ENCODE results near the gene RNU7-1. TPM values are rescaled to one million over a fixed set of nuclear protein-coding genes. Genes with fewer than 3 reads are reported as not detected.

RNU7-1 gene
- total and polyA plus RNA-seq, 10 of the 15 experiments (the other 5 are each of a cell fraction or from before 2014, with no cell fraction given) = not detected

GRCh38 chr12:6956021-6956727 is 12.6 kb downstream of the RNU7-1 start (continued):
- TF ChIP-seq, protein P1, sequence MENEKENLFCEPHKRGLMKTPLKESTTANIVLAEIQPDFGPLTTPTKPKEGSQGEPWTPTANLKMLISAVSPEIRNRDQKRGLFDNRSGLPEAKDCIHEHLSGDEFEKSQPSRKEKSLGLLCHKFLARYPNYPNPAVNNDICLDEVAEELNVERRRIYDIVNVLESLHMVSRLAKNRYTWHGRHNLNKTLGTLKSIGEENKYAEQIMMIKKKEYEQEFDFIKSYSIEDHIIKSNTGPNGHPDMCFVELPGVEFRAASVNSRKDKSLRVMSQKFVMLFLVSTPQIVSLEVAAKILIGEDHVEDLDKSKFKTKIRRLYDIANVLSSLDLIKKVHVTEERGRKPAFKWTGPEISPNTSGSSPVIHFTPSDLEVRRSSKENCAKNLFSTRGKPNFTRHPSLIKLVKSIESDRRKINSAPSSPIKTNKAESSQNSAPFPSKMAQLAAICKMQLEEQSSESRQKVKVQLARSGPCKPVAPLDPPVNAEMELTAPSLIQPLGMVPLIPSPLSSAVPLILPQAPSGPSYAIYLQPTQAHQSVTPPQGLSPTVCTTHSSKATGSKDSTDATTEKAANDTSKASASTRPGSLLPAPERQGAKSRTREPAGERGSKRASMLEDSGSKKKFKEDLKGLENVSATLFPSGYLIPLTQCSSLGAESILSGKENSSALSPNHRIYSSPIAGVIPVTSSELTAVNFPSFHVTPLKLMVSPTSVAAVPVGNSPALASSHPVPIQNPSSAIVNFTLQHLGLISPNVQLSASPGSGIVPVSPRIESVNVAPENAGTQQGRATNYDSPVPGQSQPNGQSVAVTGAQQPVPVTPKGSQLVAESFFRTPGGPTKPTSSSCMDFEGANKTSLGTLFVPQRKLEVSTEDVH (IDR thresholded peaks at IDR 0.05; ENCODE audit: low read depth, partially characterized antibody) = no peak
- TF ChIP-seq JUNB (IDR thresholded peaks at IDR 0.05) (no peak), PAX8 (IDR thresholded peaks at IDR 0.05) (no peak), ETV6 (conservative IDR thresholded peaks at IDR 0.05 in 1 of 2, IDR thresholded peaks at IDR 0.05 in 1 of 2; ENCODE audit: borderline replicate concordance in 1 of 2, low read depth in 1 of 2) (no peak), EGR1 (IDR thresholded peaks at IDR 0.05; ENCODE audit: borderline replicate concordance in 1 of 2, low read depth in 2 of 2, low read length in 2 of 2) (0 out of 3 replicates have a peak, but pooled peaks of 1 of the 2 experiments have one; percentile 37), NBN (IDR thresholded peaks at IDR 0.05) (no peak; the same call in 1 of the 2 replicates), FOXM1 (IDR thresholded peaks at IDR 0.05; ENCODE audit: low read depth, low read length) (no peak), SUZ12 (IDR thresholded peaks at IDR 0.05; ENCODE audit: unreplicated experiment) (no peak), RFX5 (IDR thresholded peaks at IDR 0.05; ENCODE audit: low read depth, low read length) (no peak), TAF1 (IDR thresholded peaks at IDR 0.05; ENCODE audit: borderline replicate concordance, low read depth, low read length) (no peak), NRF1 (conservative IDR thresholded peaks at IDR 0.05; ENCODE audit: low read depth, low read length) (no peak), ATF2 (IDR thresholded peaks at IDR 0.05; ENCODE audit: low read length) (no peak), MYC (IDR thresholded peaks at IDR 0.05; ENCODE audit: insufficient read depth, insufficient read length, insufficient replicate concordance, low read length, severe bottlenecking) (no peak), CBX3 (IDR thresholded peaks at IDR 0.05; ENCODE audit: borderline replicate concordance, low read depth) (no peak), SMAD5 (IDR thresholded peaks at IDR 0.05; ENCODE audit: low read depth) (no peak; the same call in 1 of the 2 replicates), HDAC6 (IDR thresholded peaks at IDR 0.05; ENCODE audit: unreplicated experiment) (no peak), SUPT20H (IDR thresholded peaks at IDR 0.05; ENCODE audit: borderline replicate concordance, control insufficient read depth, low read depth, low read length) (no peak)
- TF ChIP-seq, protein P2, sequence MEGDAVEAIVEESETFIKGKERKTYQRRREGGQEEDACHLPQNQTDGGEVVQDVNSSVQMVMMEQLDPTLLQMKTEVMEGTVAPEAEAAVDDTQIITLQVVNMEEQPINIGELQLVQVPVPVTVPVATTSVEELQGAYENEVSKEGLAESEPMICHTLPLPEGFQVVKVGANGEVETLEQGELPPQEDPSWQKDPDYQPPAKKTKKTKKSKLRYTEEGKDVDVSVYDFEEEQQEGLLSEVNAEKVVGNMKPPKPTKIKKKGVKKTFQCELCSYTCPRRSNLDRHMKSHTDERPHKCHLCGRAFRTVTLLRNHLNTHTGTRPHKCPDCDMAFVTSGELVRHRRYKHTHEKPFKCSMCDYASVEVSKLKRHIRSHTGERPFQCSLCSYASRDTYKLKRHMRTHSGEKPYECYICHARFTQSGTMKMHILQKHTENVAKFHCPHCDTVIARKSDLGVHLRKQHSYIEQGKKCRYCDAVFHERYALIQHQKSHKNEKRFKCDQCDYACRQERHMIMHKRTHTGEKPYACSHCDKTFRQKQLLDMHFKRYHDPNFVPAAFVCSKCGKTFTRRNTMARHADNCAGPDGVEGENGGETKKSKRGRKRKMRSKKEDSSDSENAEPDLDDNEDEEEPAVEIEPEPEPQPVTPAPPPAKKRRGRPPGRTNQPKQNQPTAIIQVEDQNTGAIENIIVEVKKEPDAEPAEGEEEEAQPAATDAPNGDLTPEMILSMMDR (IDR thresholded peaks at IDR 0.05 in 2 of 3, conservative IDR thresholded peaks at IDR 0.05 in 1 of 3; ENCODE audit: control insufficient read depth in 2 of 3, extremely low read depth in 1 of 3, insufficient read depth in 1 of 3, low read depth in 3 of 3, low read length in 3 of 3) = no peak
- TF ChIP-seq, protein P3, sequence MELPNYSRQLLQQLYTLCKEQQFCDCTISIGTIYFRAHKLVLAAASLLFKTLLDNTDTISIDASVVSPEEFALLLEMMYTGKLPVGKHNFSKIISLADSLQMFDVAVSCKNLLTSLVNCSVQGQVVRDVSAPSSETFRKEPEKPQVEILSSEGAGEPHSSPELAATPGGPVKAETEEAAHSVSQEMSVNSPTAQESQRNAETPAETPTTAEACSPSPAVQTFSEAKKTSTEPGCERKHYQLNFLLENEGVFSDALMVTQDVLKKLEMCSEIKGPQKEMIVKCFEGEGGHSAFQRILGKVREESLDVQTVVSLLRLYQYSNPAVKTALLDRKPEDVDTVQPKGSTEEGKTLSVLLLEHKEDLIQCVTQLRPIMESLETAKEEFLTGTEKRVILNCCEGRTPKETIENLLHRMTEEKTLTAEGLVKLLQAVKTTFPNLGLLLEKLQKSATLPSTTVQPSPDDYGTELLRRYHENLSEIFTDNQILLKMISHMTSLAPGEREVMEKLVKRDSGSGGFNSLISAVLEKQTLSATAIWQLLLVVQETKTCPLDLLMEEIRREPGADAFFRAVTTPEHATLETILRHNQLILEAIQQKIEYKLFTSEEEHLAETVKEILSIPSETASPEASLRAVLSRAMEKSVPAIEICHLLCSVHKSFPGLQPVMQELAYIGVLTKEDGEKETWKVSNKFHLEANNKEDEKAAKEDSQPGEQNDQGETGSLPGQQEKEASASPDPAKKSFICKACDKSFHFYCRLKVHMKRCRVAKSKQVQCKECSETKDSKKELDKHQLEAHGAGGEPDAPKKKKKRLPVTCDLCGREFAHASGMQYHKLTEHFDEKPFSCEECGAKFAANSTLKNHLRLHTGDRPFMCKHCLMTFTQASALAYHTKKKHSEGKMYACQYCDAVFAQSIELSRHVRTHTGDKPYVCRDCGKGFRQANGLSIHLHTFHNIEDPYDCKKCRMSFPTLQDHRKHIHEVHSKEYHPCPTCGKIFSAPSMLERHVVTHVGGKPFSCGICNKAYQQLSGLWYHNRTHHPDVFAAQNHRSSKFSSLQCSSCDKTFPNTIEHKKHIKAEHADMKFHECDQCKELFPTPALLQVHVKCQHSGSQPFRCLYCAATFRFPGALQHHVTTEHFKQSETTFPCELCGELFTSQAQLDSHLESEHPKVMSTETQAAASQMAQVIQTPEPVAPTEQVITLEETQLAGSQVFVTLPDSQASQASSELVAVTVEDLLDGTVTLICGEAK (IDR thresholded peaks at IDR 0.05; ENCODE audit: borderline replicate concordance) = no peak

All from GM12878 (cell line).